ENCODE measurements around the gene PTPN21. TPM values are rescaled to one million over a fixed set of nuclear protein-coding genes. Genes with fewer than 3 reads are reported as not detected.

The PTPN21 gene
- total RNA-seq, 2 donors from 2014 or later = 22.4 to 24.3 TPM

DNA sequence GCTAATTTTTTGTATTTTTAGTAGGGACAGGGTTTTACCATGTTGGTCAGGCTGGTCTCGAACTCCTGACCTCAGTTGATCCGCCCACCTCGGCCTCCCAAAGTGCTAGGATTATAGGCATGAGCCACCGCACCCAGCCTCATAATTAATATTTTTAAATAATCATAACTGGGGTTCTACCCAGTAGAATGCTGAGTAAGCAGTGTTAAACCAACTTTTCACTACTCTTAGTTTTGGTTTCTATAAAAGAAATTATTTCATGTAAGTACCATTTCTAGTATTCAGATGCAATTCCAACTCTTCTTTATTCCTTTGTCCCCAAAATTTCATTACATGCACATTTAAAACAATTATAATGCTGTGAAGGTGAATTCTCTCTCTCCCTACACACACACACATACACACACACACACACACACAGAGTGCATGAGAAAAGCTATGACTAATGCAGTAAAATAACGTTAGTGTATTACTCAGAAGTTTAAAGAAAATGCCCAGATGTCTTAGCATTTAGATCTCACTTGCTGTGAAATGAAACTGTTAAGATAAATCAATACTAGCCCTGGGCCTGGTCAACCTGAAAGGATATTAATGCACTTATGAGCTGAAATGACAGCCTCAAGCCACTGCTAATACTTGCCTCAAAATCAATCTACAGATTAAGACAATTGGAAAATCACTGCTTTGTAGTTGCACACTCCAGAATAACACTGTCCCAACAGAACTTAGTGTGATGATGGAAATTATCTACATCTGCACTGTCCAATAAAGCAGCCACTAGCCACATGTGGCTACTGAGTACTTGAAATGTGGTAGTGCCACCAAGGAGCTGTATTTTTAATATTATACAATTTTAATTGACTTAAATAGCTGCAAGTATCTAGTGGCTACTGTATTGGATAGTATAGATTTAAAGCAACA, 36.0 kb downstream of the PTPN21 start:
- Histone ChIP-seq H3K27me3 (no peaks in the 10 kb centered on the region), H3K4me1 (peaks cover 0 to 39% of the 10 kb centered on the region in 2 donors), H3K36me3 (no peaks in the 10 kb centered on the region), H3K27ac (no peak overlapping the region), H3K4me3 (no peak overlapping the region), H3K9me3 (no peaks in the 10 kb centered on the region)
- no peak for DNase-seq (ENCODE audit: low spot score)
- TF ChIP-seq, protein P1, sequence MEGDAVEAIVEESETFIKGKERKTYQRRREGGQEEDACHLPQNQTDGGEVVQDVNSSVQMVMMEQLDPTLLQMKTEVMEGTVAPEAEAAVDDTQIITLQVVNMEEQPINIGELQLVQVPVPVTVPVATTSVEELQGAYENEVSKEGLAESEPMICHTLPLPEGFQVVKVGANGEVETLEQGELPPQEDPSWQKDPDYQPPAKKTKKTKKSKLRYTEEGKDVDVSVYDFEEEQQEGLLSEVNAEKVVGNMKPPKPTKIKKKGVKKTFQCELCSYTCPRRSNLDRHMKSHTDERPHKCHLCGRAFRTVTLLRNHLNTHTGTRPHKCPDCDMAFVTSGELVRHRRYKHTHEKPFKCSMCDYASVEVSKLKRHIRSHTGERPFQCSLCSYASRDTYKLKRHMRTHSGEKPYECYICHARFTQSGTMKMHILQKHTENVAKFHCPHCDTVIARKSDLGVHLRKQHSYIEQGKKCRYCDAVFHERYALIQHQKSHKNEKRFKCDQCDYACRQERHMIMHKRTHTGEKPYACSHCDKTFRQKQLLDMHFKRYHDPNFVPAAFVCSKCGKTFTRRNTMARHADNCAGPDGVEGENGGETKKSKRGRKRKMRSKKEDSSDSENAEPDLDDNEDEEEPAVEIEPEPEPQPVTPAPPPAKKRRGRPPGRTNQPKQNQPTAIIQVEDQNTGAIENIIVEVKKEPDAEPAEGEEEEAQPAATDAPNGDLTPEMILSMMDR (IDR thresholded peaks at IDR 0.05) = no peak

DNA sequence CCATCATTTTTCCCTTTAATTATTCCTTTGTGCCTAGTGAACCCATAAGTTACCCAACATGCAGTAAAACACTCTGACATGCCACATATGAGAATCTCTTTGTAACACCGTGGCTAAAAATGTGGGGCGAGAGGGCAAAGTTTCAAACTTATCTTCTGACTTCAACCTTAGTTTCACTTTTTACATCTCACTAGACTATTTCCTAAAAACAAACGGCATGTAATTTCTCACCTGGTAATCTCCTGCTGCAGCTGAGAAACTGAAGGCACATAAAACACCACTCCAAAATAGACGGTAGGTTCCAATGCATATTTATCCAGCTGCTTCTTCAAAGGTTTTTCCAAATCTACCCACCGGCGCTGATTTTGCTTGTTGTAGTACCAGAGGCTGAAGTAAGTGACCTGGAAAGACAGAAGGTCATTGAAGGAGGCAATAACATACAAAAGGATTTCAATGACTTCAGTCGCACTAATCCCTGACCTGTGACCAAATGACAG, 37.9 kb downstream of the PTPN21 start:
- no peak for DNase-seq (ENCODE audit: low spot score)
- Histone ChIP-seq H3K4me1 (peaks cover 0 to 39% of the 10 kb centered on the region in 2 donors), H3K27ac (peak overlapping the region in 1 of 2 donors; percentile 42), H3K9me3 (no peaks in the 10 kb centered on the region), H3K27me3 (no peaks in the 10 kb centered on the region), H3K4me3 (no peak overlapping the region), H3K36me3 (no peaks in the 10 kb centered on the region)
- TF ChIP-seq, protein P1 (IDR thresholded peaks at IDR 0.05) = no peak

DNA sequence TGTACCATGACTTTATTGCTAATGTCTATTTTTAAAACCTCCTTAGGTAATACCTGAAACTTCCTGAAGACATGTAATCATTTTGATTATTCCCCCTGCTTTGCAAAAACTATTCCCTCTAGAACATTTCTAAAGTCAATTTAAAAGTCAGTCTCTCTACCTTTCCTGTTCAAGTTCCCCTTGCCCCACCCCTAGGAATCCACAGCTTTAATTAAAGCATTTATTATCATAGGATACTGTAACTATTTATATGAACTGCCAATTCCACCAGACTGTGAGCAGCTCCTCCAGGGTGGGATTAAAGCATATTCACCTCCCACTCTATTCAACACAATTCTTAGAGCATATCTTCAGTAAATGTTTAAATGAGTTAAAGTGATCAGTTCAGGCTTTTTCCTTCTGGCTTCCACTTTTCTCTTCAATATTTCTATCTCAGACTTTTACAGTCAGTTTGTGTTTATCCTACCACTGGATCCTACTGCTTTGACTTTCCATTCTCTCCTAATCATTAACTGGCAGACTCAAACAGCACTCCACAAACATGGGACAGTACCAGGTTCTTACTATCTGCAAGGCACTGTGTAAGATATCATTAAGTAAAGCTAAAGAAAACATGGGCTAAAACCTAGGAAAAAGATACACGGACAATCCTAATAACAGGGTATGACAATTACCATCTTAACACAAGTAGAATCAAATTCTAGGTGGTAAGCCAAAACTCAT, 39.1 kb downstream of the PTPN21 start:
- no peak for DNase-seq (ENCODE audit: low spot score)
- peak overlapping the region in 1 of 2 donors; percentile 19 for H3K27ac ChIP-seq
- peaks cover 0 to 39% of the 10 kb centered on the region in 2 donors for H3K4me1 ChIP-seq
- H3K27me3 ChIP-seq = no peaks in the 10 kb centered on the region
- H3K9me3 ChIP-seq = no peaks in the 10 kb centered on the region
- TF ChIP-seq, protein P1 (IDR thresholded peaks at IDR 0.05) = no peak
- no peak overlapping the region for H3K4me3 ChIP-seq
- no peaks in the 10 kb centered on the region for H3K36me3 ChIP-seq

DNA sequence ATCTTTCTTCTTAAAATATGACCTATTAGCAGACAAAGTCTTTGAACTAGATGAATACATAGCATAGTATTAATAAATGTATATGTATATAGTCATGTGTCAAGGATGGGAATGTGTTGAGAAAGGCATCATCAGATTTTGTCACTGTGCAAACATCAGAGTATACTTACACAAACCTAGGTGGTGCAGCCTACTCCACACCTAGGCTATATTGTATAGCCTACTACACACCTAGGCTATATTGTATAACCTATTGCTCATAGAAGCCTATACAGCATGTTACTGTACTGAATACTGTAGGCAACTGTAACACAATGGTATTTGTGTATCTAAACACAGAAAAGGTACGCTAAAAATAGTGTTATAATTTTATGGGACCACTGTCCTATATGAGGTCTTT, 47.6 kb downstream of the PTPN21 start:
- Histone ChIP-seq H3K27me3 (no peaks in the 10 kb centered on the region), H3K4me3 (no peak overlapping the region), H3K9me3 (no peaks in the 10 kb centered on the region), H3K4me1 (no peaks in the 10 kb centered on the region), H3K36me3 (peaks cover 38% of the 10 kb centered on the region), H3K27ac (no peak overlapping the region)
- DNase-seq (ENCODE audit: low spot score) = no peak
- TF ChIP-seq, protein P1 (IDR thresholded peaks at IDR 0.05) = no peak

DNA sequence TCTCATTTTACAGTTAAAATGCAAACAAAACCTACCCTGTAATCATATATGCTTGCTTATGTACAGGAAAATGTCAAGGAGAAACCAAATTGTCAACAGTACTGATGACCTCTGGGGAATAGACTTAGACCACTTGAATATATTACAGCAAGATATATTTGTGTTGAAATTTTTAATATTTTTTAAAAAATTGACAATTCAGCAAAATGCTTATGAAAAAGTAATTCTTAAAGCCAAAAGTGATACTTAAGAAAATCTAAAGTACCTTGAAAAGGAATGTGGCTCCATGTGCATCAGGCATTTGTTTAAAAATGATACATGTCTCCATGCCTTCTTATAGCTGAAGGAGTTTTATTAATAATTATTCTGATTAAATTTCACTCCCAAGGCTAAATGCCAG, 49.2 kb downstream of the PTPN21 start:
- Histone ChIP-seq H3K4me1 (no peaks in the 10 kb centered on the region), H3K4me3 (no peak overlapping the region), H3K36me3 (peaks cover 52% of the 10 kb centered on the region), H3K27ac (no peak overlapping the region), H3K9me3 (no peaks in the 10 kb centered on the region), H3K27me3 (no peaks in the 10 kb centered on the region)
- TF ChIP-seq, protein P1 (IDR thresholded peaks at IDR 0.05) = no peak
- no peak for DNase-seq (ENCODE audit: low spot score)
